HG03039 (cell line): ENCODE results near the gene TNFRSF4.
"Not testable (repeated sequence)": the region's sequence is repeated elsewhere in the genome, so short reads cannot be mapped to it uniquely, and the experiment has no call there.

Source experiments
- ATAC-seq: cut with Tn5 transposase; IDR thresholded peaks from one replicate; pipeline ENCODE4 v1.9.1; 2021; ENCODE audit warnings: mild to moderate bottlenecking, moderate library complexity; ENCODE audit not compliant: unreplicated experiment

Gene TNFRSF4

GRCh38 chr1:1204425-1204920 lies 9.5 kb downstream of the TNFRSF4 start:
- ATAC-seq, result no peak

GRCh38 chr1:1203561-1204424 lies 10.2 kb downstream of the TNFRSF4 start:
- no peak for ATAC-seq

GRCh38 chr1:1202831-1203560 lies 11.0 kb downstream of the TNFRSF4 start:
- ATAC-seq, result no peak

- peak; percentile 45 for ATAC-seq
Observed at GRCh38 chr1:1200876-1201810, 12.8 kb downstream of the TNFRSF4 start.

GRCh38 chr1:1199961-1200875 lies 13.7 kb downstream of the TNFRSF4 start:
- no peak for ATAC-seq

GRCh38 chr1:1199141-1199960 lies 14.6 kb downstream of the TNFRSF4 start:
- ATAC-seq, result no peak

GRCh38 chr1:1198423-1199140 lies 15.4 kb downstream of the TNFRSF4 start:
- ATAC-seq, result no peak

- no peak for ATAC-seq
Observed at GRCh38 chr1:1197551-1198422, 16.2 kb downstream of the TNFRSF4 start.

- ATAC-seq, result no peak
Observed at GRCh38 chr1:1197188-1197500, 16.8 kb downstream of the TNFRSF4 start.

GRCh38 chr1:1196431-1197187 lies 17.3 kb downstream of the TNFRSF4 start:
- ATAC-seq, result no peak

GRCh38 chr1:1195726-1196125 lies 18.2 kb downstream of the TNFRSF4 start:
- not testable (repeated sequence) for ATAC-seq

- ATAC-seq, result no peak
Observed at GRCh38 chr1:1194723-1195122, 19.2 kb downstream of the TNFRSF4 start.

GRCh38 chr1:1191734-1192133 lies 22.2 kb downstream of the TNFRSF4 start:
- no peak for ATAC-seq

GRCh38 chr1:1189111-1189510 lies 24.8 kb downstream of the TNFRSF4 start:
- ATAC-seq, result no peak

- ATAC-seq, result no peak
Observed at GRCh38 chr1:1187938-1188337, 26.0 kb downstream of the TNFRSF4 start.

- ATAC-seq, result no peak
Observed at GRCh38 chr1:1185101-1185765, 28.7 kb downstream of the TNFRSF4 start.
